ENCODE measurements around the gene CNTNAP2.

DNA sequence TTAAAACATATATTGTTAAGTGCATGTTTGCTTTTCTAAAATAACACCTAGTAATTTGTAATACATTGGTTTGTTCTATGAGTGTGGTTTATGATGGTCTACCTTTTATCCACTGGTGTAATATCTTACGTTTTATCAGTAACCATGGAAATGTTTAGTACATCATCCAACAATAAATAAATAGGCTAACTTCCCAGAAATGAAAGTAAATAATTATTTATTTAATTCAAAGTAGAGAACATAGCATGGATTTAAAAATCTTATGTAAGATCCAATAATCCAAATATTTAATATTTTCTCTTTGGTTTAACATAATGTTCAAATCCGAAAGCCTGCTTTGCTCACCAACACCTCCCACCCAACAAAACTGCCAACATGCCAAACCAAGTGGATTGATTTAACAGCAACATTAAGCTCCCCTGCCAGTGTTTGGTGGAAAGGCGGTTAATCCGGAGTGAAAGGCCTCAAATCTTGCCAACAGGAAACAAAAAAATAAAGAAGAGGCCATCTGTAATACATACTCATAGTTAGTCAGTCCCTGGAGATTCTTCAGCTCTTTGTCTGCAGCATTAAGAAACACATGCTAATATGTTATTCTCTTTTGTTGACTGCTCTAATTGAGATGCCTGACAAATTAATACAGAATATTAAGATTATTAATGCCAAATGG lies 897.8 kb downstream of the CNTNAP2 start:
- TF ChIP-seq, protein P1, sequence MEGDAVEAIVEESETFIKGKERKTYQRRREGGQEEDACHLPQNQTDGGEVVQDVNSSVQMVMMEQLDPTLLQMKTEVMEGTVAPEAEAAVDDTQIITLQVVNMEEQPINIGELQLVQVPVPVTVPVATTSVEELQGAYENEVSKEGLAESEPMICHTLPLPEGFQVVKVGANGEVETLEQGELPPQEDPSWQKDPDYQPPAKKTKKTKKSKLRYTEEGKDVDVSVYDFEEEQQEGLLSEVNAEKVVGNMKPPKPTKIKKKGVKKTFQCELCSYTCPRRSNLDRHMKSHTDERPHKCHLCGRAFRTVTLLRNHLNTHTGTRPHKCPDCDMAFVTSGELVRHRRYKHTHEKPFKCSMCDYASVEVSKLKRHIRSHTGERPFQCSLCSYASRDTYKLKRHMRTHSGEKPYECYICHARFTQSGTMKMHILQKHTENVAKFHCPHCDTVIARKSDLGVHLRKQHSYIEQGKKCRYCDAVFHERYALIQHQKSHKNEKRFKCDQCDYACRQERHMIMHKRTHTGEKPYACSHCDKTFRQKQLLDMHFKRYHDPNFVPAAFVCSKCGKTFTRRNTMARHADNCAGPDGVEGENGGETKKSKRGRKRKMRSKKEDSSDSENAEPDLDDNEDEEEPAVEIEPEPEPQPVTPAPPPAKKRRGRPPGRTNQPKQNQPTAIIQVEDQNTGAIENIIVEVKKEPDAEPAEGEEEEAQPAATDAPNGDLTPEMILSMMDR (IDR thresholded peaks at IDR 0.05), result no peak
- no peak for TF ChIP-seq POLR2A (IDR thresholded peaks at IDR 0.05)

All from testis (tissue), 2 donors.